Measurements from ENCODE around the gene S1PR1.

S1PR1 gene

DNA sequence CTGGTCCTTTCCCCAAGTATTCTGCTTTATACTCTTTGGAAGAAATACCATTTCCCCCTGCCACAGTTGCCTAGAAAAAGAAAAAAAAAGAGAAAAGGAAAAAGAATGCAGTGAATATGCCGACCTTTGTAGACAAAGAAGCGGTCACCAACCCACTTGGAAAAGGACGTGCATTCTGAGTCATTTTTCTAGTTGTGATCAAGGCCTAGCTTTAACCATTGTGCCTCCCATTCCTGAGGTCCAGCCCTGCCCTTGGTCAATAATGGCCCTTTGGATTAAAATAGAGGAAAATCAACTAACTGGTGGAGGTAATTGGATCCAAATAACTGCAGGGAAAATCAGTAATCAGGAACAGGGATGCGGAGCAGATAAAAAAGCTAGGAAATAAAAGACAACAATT, 24.8 kb downstream of the S1PR1 start:
- DNase-seq (ENCODE audit: extremely low read depth, low read depth), result no peak

DNA sequence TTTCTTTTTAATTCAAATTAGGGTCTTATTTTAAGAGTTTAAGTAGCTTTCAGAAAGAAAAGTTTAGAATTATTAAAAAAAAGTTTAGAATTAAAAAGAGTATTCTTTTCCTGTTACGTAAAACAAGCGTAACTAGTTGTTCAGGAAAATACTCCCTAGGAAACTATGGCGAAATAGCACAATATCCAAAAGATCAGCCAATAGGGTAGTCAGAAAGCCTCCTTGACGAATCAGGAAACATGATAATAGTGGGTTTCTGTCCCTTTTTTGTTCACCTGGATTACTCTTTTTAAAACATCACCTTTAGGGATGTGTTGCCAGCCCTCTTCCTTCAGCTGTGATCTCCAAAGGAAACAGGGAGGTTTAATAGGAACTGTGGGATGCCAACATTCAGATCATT, 25.2 kb downstream of the S1PR1 start:
- TF ChIP-seq, protein P1, sequence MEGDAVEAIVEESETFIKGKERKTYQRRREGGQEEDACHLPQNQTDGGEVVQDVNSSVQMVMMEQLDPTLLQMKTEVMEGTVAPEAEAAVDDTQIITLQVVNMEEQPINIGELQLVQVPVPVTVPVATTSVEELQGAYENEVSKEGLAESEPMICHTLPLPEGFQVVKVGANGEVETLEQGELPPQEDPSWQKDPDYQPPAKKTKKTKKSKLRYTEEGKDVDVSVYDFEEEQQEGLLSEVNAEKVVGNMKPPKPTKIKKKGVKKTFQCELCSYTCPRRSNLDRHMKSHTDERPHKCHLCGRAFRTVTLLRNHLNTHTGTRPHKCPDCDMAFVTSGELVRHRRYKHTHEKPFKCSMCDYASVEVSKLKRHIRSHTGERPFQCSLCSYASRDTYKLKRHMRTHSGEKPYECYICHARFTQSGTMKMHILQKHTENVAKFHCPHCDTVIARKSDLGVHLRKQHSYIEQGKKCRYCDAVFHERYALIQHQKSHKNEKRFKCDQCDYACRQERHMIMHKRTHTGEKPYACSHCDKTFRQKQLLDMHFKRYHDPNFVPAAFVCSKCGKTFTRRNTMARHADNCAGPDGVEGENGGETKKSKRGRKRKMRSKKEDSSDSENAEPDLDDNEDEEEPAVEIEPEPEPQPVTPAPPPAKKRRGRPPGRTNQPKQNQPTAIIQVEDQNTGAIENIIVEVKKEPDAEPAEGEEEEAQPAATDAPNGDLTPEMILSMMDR (IDR thresholded peaks at IDR 0.05; ENCODE audit: low read depth, low read length), result no peak
- DNase-seq (ENCODE audit: extremely low read depth, low read depth), result no peak

More for the DNA sequence above, 24.8 kb downstream of the S1PR1 start:
- TF ChIP-seq, protein P1 (IDR thresholded peaks at IDR 0.05; ENCODE audit: low read depth, low read length), result no peak

DNA sequence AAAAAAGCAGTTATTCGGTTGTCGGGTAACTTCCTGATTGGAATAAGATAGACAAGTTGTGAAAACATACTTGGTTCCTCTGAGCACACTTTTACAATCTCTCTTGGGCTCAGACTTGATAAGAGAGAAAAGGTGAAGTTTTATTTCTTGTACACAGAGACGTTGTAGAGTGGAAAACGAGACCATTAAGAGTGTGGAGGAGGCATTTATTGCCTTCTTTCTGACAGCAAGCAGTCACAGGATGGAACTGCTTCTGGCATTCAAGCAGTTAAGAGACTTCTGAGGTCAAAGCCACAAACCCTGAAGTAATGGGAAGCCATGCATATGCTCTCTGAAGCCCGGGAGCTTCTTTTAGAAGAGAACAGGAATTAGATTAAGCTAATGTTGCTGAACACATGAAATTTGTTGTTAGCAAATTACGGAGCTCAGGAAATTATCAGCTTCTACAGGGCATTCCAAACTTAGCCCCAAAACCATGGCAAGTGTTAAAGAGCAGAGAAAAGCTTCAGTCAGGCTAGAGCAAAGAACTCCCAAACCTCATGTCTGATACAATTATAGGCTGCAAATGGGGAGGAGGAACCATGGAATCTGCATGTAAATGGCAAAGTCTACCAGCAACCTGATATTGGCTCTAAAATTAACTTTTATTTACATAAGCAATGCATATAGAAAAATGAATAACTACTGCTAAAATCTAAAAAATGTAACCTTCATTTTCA, 26.0 kb downstream of the S1PR1 start:
- DNase-seq (ENCODE audit: extremely low read depth, low read depth), result no peak
- TF ChIP-seq, protein P1 (IDR thresholded peaks at IDR 0.05; ENCODE audit: low read depth, low read length), result no peak

DNA sequence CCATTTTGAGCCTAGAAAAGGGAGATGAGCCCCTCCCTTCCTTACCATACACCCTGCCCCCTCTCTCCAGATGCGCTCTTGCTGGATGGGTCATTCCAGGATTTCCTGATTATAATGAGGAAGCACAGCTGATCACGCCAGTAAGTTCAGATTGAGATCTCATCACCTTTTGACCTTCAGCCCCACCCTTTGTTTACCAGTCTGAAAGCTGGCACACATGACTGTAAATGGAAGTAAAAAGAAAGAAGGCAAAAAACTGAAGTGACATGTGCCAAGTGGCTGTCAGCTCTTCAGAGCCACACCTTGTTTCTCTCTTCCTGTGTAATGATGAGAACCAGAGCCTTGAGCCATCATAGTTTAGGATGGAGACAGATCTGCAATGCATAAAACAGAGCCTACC, 27.9 kb downstream of the S1PR1 start:
- no peak for DNase-seq (ENCODE audit: extremely low read depth, low read depth)

DNA sequence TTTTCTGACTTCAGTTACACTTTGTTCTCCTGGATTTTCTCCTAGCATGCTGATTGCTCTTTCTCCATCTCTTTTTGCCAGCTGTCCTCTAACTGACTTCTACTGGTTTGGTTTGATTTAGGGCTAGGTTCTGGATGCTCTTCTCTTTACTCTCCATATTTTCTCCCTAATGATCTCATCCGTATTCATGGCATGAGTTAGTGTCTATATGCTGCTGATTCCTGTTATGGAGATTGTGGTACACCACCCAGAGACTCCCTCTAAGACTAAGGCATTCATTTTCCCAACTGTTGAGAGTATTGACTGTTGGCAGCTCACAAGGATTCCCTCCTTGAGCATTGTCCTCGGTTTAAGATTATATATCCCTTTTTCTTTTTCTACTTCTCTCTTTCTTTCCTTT, 28.9 kb downstream of the S1PR1 start:
- TF ChIP-seq, protein P1 (IDR thresholded peaks at IDR 0.05; ENCODE audit: low read depth, low read length), result no peak
- no peak for DNase-seq (ENCODE audit: extremely low read depth, low read depth)

More for the DNA sequence above, 27.9 kb downstream of the S1PR1 start:
- TF ChIP-seq, protein P1 (IDR thresholded peaks at IDR 0.05; ENCODE audit: low read depth, low read length), result no peak

DNA sequence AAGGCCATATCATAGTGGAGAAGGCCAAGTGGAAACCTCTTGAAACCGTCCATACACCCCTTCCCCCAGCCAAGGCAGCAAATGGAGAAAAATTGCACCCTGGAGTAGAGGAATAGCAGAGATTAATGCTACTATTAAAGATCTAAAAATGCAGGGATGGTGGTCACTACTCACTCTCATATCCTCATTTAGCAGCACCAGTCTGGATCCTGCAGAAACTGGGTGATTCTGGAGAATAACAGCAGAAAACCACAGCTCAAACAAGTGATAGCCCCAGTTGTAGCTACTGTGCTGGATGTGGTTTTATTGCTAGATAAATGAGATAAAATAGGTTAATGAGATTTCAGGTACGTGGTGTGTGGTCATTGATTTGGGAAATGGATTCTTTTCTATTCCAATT, 30.3 kb downstream of the S1PR1 start:
- no peak for DNase-seq (ENCODE audit: extremely low read depth, low read depth)
- TF ChIP-seq, protein P1 (IDR thresholded peaks at IDR 0.05; ENCODE audit: low read depth, low read length), result no peak

DNA sequence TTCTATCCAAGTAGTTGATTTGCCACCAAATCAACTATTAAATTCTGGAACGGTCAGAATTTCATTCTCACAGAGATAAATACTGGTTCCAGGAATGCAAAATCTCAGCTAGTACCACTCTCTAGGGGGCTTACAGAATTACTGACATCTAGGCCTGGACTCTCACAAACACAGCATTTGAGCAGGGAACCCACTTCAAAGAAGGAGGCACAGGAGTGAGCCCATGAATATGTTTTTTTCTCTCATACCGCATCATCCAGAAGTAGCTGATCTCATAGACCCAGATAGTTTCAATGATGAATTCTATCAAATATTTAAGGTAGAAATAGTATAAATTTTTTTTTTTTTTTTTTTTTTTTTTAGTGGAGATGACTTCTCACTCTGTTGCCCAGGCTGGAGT, 32.1 kb downstream of the S1PR1 start:
- TF ChIP-seq, protein P1 (IDR thresholded peaks at IDR 0.05; ENCODE audit: low read depth, low read length), result no peak
- no peak for DNase-seq (ENCODE audit: extremely low read depth, low read depth)
